H1 (cell line): ENCODE measurements around the gene TRIM47. TPM values are rescaled to one million over a fixed set of nuclear protein-coding genes. Genes with fewer than 3 reads are reported as not detected.

ENCODE experiments used
- CTCF ChIA-PET: fragments of 300-600 bp; sonication (Branson Sonifier 250); formaldehyde crosslinking; loops from one replicate; lab custom pipeline; 2021; ENCODE audit not compliant: partially characterized antibody; lab: Charles Lee
- POLR2A ChIA-PET: fragments of 300-600 bp; sonication (Branson Sonifier 250); formaldehyde crosslinking; loops from one replicate; lab custom pipeline; 2021; ENCODE audit warnings: inconsistent platforms; ENCODE audit not compliant: partially characterized antibody; lab: Charles Lee
- DNase-seq, 2 experiments: peaks; one replicate each; pipeline versions ENCODE4 v3.0.0 to v3.0.0-alpha.2; 2010 to 2022; ENCODE audit warnings: low spot score in 2 of 2, low read depth in 1 of 2, mixed read lengths in 1 of 2
- FAIRE-seq: peaks from 2 replicates; lab custom pipeline; 2011; peaks lifted over from hg19 to GRCh38; lab: Jason Lieb, UNC
- H2AFZ ChIP-seq: 2 replicates; pipeline ENCODE4 v1.8.1; 2012; ENCODE audit warnings: low read length, inconsistent platforms
- H2AK5ac ChIP-seq: 2 replicates; pipeline ENCODE4 v1.6.1; 2013; ENCODE audit warnings: low read depth, low read length
- H2BK120ac ChIP-seq: replicated peaks from 2 replicates; pipeline ENCODE3; 2013; ENCODE audit warnings: low read depth, low read length, inconsistent platforms
- H2BK12ac ChIP-seq: 2 replicates; pipeline ENCODE4 v1.6.1; 2013; ENCODE audit warnings: low read depth, low read length
- H2BK15ac ChIP-seq: 2 replicates; pipeline ENCODE4 v1.6.1; 2013; ENCODE audit warnings: low read length
- H2BK20ac ChIP-seq: 2 replicates; pipeline ENCODE4 v1.6.1; 2013; ENCODE audit warnings: low read length
- H2BK5ac ChIP-seq: 2 replicates; pipeline ENCODE4 v1.6.1; 2013; ENCODE audit warnings: low read depth, low read length
- H3K14ac ChIP-seq: 2 replicates; pipeline ENCODE4 v1.6.1; 2013; ENCODE audit warnings: inconsistent platforms; ENCODE audit not compliant: insufficient read length
- H3K18ac ChIP-seq: 2 replicates; pipeline ENCODE4 v1.6.1; 2013; ENCODE audit warnings: low read length; ENCODE audit errors: extremely low read depth
- H3K23ac ChIP-seq: 2 replicates; pipeline ENCODE4 v1.6.1; 2013; ENCODE audit warnings: inconsistent platforms; ENCODE audit not compliant: insufficient read length
- H3K23me2 ChIP-seq: 2 replicates; pipeline ENCODE4 v1.6.1; 2013; ENCODE audit warnings: low read depth, low read length
- H3K27ac ChIP-seq: 2 replicates; pipeline ENCODE4 v1.6.1; 2011; ENCODE audit warnings: low read depth, low read length, inconsistent platforms
- H3K27me3 ChIP-seq, 4 experiments: replicated peaks in 1 of 4; 1 replicate in 1 of 4; 2 replicates in 3 of 4; pipeline versions ENCODE4 v1.6.1 to v1.8.1; 2011 to 2013; ENCODE audit warnings: low read length in 3 of 4, mild to moderate bottlenecking in 3 of 4, inconsistent platforms in 2 of 4, mixed read lengths in 2 of 4, moderate library complexity in 1 of 4; ENCODE audit not compliant: control insufficient read depth in 3 of 4, insufficient read depth in 3 of 4; ENCODE audit errors: extremely low read depth in 1 of 4
- H3K36me3 ChIP-seq, 4 experiments: 2 replicates each; pipeline versions ENCODE4 v1.6.1 to v1.8.1; 2011 to 2013; ENCODE audit warnings: mild to moderate bottlenecking in 4 of 4, low read length in 3 of 4, moderate library complexity in 2 of 4, control low read depth in 1 of 4, inconsistent platforms in 1 of 4; ENCODE audit not compliant: insufficient read depth in 4 of 4, control insufficient read depth in 2 of 4
- H3K4ac ChIP-seq: replicated peaks from 2 replicates; pipeline ENCODE3; 2013; ENCODE audit warnings: low read length, low read depth, mixed read lengths, inconsistent platforms; ENCODE audit not compliant: insufficient read length
- H3K4me1 ChIP-seq, 4 experiments: replicated peaks in 1 of 4; 1 replicate in 1 of 4; 2 replicates in 3 of 4; pipeline versions ENCODE4 v1.6.1 to v1.8.1; 2011 to 2013; ENCODE audit warnings: low read length in 3 of 4, inconsistent platforms in 2 of 4, mixed read lengths in 1 of 4; ENCODE audit not compliant: insufficient read depth in 4 of 4, control insufficient read depth in 3 of 4
- H3K4me2 ChIP-seq, 2 experiments: 2 replicates each; pipeline versions ENCODE4 v1.6.1 to v1.8.1; 2011 to 2013; ENCODE audit warnings: low read depth in 2 of 2, low read length in 2 of 2, control low read depth in 1 of 2, inconsistent platforms in 1 of 2, mild to moderate bottlenecking in 1 of 2; ENCODE audit not compliant: insufficient read depth in 1 of 2
- H3K4me3 ChIP-seq, 4 experiments: fragments of 200-600, 300-600 bp in 1 of 4; sonication (generic), shearing (Covaris generic), sonication (Bioruptor Twin) in 1 of 4; 2 replicates each; pipeline versions ENCODE4 v1.5.1 to v1.8.1; 2011 to 2016; ENCODE audit warnings: low read length in 4 of 4, low read depth in 3 of 4, control low read depth in 2 of 4, inconsistent platforms in 2 of 4, mild to moderate bottlenecking in 2 of 4, mixed read lengths in 1 of 4, moderate library complexity in 1 of 4; ENCODE audit not compliant: insufficient read depth in 2 of 4; ENCODE audit errors: extremely low read depth in 1 of 4
- H3K56ac ChIP-seq: replicated peaks from 2 replicates; pipeline ENCODE3; 2013; ENCODE audit warnings: low read depth, mild to moderate bottlenecking, mixed read lengths, low read length, inconsistent platforms; ENCODE audit not compliant: insufficient read length
- H3K79me1 ChIP-seq: 2 replicates; pipeline ENCODE4 v1.6.1; 2013; ENCODE audit warnings: low read depth, low read length, control low read depth
- H3K79me2 ChIP-seq, 2 experiments: 2 replicates each; pipeline versions ENCODE4 v1.6.1 to v1.8.1; 2012 to 2013; ENCODE audit warnings: low read length in 2 of 2, mild to moderate bottlenecking in 2 of 2, inconsistent platforms in 1 of 2; ENCODE audit not compliant: insufficient read depth in 2 of 2, control insufficient read depth in 1 of 2
- H3K9ac ChIP-seq, 4 experiments: replicated peaks in 1 of 4; 1 replicate in 1 of 4; 2 replicates in 3 of 4; pipeline versions ENCODE4 v1.6.1 to v1.8.1; 2011 to 2013; ENCODE audit warnings: low read depth in 3 of 4, low read length in 3 of 4, control low read depth in 2 of 4, mild to moderate bottlenecking in 2 of 4, moderate library complexity in 2 of 4, inconsistent platforms in 1 of 4; ENCODE audit errors: extremely low read depth in 1 of 4
- H3K9me3 ChIP-seq, 2 experiments: 2 replicates each; pipeline versions ENCODE4 v1.6.1 to v1.8.1; 2012 to 2013; ENCODE audit warnings: mild to moderate bottlenecking in 2 of 2, moderate library complexity in 2 of 2, control low read depth in 1 of 2, inconsistent platforms in 1 of 2, low read depth in 1 of 2, low read length in 1 of 2, mixed read lengths in 1 of 2; ENCODE audit not compliant: insufficient read depth in 2 of 2
- H4K20me1 ChIP-seq, 2 experiments: replicated peaks in 1 of 2; 2 replicates each; pipeline versions ENCODE3 to v1.8.1; 2011 to 2013; ENCODE audit warnings: inconsistent platforms in 2 of 2, low read length in 2 of 2, mild to moderate bottlenecking in 1 of 2; ENCODE audit not compliant: insufficient read depth in 2 of 2, control insufficient read depth in 1 of 2
- H4K5ac ChIP-seq: 2 replicates; pipeline ENCODE4 v1.6.1; 2013; ENCODE audit warnings: low read length, low read depth, mixed read lengths, inconsistent platforms; ENCODE audit not compliant: insufficient read length
- H4K8ac ChIP-seq: 2 replicates; pipeline ENCODE4 v1.8.0; 2013; ENCODE audit warnings: mild to moderate bottlenecking, moderate library complexity, low read length, inconsistent platforms; ENCODE audit not compliant: insufficient read depth; ENCODE audit errors: extremely low read depth
- H4K91ac ChIP-seq: replicated peaks from 2 replicates; pipeline ENCODE3; 2013; ENCODE audit warnings: low read length, mixed read lengths, inconsistent platforms; ENCODE audit not compliant: insufficient read length
- ATF2 ChIP-seq: IDR thresholded peaks from 2 replicates; pipeline ENCODE4 v1.6.1; 2012; ENCODE audit warnings: low read length, inconsistent platforms
- CTCF ChIP-seq, 3 experiments: IDR thresholded peaks; 1 replicate in 2 of 3; 2 replicates in 1 of 3; pipeline versions ENCODE4 v1.5.1 to v1.6.1; 2011; ENCODE audit warnings: low read length in 3 of 3, mild to moderate bottlenecking in 3 of 3, inconsistent platforms in 2 of 3, low read depth in 1 of 3, moderate library complexity in 1 of 3; ENCODE audit not compliant: insufficient read depth in 1 of 3; ENCODE audit errors: control extremely low read depth in 1 of 3
- EP300 ChIP-seq, 2 experiments: IDR thresholded peaks; 1 replicate in 1 of 2; 2 replicates in 1 of 2; pipeline ENCODE4 v1.6.1; 2011 to 2012; ENCODE audit warnings: low read depth in 2 of 2, low read length in 2 of 2, mild to moderate bottlenecking in 2 of 2, borderline replicate concordance in 1 of 2, inconsistent platforms in 1 of 2, moderate library complexity in 1 of 2
- GABPA ChIP-seq: IDR thresholded peaks from 2 replicates; pipeline ENCODE4 v1.6.1; 2011; ENCODE audit warnings: mild to moderate bottlenecking, low read length, moderate library complexity, borderline replicate concordance; ENCODE audit not compliant: insufficient read depth
- KDM4A ChIP-seq: IDR thresholded peaks from one replicate; pipeline ENCODE4 v1.7.1; 2012; ENCODE audit warnings: low read depth, mild to moderate bottlenecking, moderate library complexity, low read length, inconsistent platforms; ENCODE audit not compliant: severe bottlenecking
- TAF1 ChIP-seq: IDR thresholded peaks from 2 replicates; pipeline ENCODE4 v1.6.1; 2011; ENCODE audit warnings: mild to moderate bottlenecking, low read depth, low read length
- TBP ChIP-seq: IDR thresholded peaks from 2 replicates; pipeline ENCODE4 v1.6.1; 2011; ENCODE audit warnings: low read depth, low read length, improper control_type of control experiment
- TEAD4 ChIP-seq: IDR thresholded peaks from 2 replicates; pipeline ENCODE4 v1.6.1; 2012; ENCODE audit warnings: low read depth, low read length, inconsistent platforms, mixed read lengths
- YY1 ChIP-seq: IDR thresholded peaks from 2 replicates; pipeline ENCODE4 v1.6.1; 2011; ENCODE audit warnings: low read depth, mild to moderate bottlenecking, low read length
- WGBS, 2 experiments: shearing (Covaris generic) in 1 of 2; methylation state at CpG; one replicate each; pipeline versions ENCODE4 v1.1.6 to v1.1.7; 2013 to 2015; ENCODE audit warnings: low lambda C conversion rate in 2 of 2, mixed read lengths in 2 of 2, inconsistent platforms in 1 of 2, low coverage in 1 of 2, missing lambda C conversion rate in 1 of 2; ENCODE audit not compliant: insufficient replicate concordance in 2 of 2, insufficient coverage in 1 of 2, insufficient read length in 1 of 2; ENCODE audit errors: extremely low coverage in 1 of 2, missing lambda C conversion rate in 1 of 2; 5-methylcytosine and 5-hydroxymethylcytosine counted together
- polyA plus RNA-seq, 7 experiments: library from polyadenylated mRNA; depleted of rRNA in 3 of 7; stranded (reverse) in 5 of 7; unstranded in 2 of 7; fragments of >200 nt in 5 of 7; fragments of 200-250 nt in 2 of 7; gene quantifications; 1 replicate in 5 of 7; 2 replicates in 1 of 7; 4 replicates in 1 of 7; pipeline versions ENCODE4 v1.2.1 to v1.2.3, GENCODE V29; 2011 to 2013; ENCODE audit warnings: missing spikeins in 2 of 7, mixed read lengths in 2 of 7
- total RNA-seq: library from RNA; stranded (reverse); fragmentation: NEBNext Ultra II Directional; extraction: Animal tissue kit (Norgen Biotek cat#: 25700); gene quantifications from 2 replicates; pipeline ENCODE4 v1.2.1, GENCODE V29; 2021

Gene TRIM47
- total and polyA plus RNA-seq, 2 of the 8 experiments (the other 6 are each of a cell fraction or from before 2014, with no cell fraction given) = 6.3 to 6.4 TPM

- H4K8ac ChIP-seq = no peak overlapping the region
- no peaks in the 10 kb centered on the region for H3K9me3 ChIP-seq
- no peak overlapping the region for H4K5ac ChIP-seq
- no peak overlapping the region for H2BK12ac ChIP-seq
- DNase-seq = no peak
- POLR2A ChIA-PET = interaction anchor here (0.9 to 3.0 kb wide), 11 partner anchors 10 to 170 kb away, joined by 3 to 16 read pairs (median 4); partner anchors contain the start of genes FBF1 and TRIM65
- H2BK5ac ChIP-seq = no peak overlapping the region
- H3K4me3 ChIP-seq = no peak overlapping the region
- 0 out of 8 replicates have a peak, but pooled peaks cover 0 to 3% (median 0%) of the 10 kb centered on the region in 4 experiments for H3K36me3 ChIP-seq
- H4K20me1 ChIP-seq = no peaks in the 10 kb centered on the region
- H3K23ac ChIP-seq = no peak overlapping the region
- no peak overlapping the region for H3K9ac ChIP-seq
- no peaks in the 10 kb centered on the region for H3K27me3 ChIP-seq
- H3K4me2 ChIP-seq = no peak overlapping the region
- WGBS, 2 experiments = 92% methylated on average over 11 of the region's 11 CpGs; no CpG with 5 or more reads in 1 of the 2 experiments
- no peaks in the 10 kb centered on the region for H3K79me1 ChIP-seq
- H3K23me2 ChIP-seq = no peaks in the 10 kb centered on the region
- H3K18ac ChIP-seq = no peak overlapping the region
- FAIRE-seq = no peak
- no peak overlapping the region for H2BK20ac ChIP-seq
- no peaks in the 10 kb centered on the region; a peak in 2 of 7 replicates for H3K4me1 ChIP-seq
- CTCF ChIA-PET = interaction anchor here (0.5 to 51.3 kb wide), 11 partner anchors 8 to 257 kb away, joined by 3 to 885 read pairs (median 6); partner anchors contain the start of genes CDK3 and TRIM65
- no peak overlapping the region for H3K4ac ChIP-seq
- H4K91ac ChIP-seq = no peak overlapping the region
- no peak overlapping the region for H2BK120ac ChIP-seq
- no peak overlapping the region for H2BK15ac ChIP-seq
- no peak overlapping the region for H3K14ac ChIP-seq
- no peak overlapping the region for H3K27ac ChIP-seq
- no peak overlapping the region for H2AK5ac ChIP-seq
- H3K79me2 ChIP-seq = no peaks in the 10 kb centered on the region
- H2AFZ ChIP-seq = no peak overlapping the region
- H3K56ac ChIP-seq = no peak overlapping the region
- TF ChIP-seq TAF1 = no peak
- TF ChIP-seq KDM4A = no peak
- TF ChIP-seq ATF2 = no peak
- no peak for TF ChIP-seq GABPA
- no peak for TF ChIP-seq TBP
- TF ChIP-seq CTCF (IDR thresholded peaks at IDR 0.05; ENCODE audit: control extremely low read depth in 1 of 3, insufficient read depth in 1 of 3, low read depth in 1 of 3, low read length in 3 of 3) = no peak
- TF ChIP-seq YY1 = no peak
- no peak for TF ChIP-seq EP300 (IDR thresholded peaks at IDR 0.05; ENCODE audit: borderline replicate concordance in 1 of 2, low read depth in 2 of 2, low read length in 2 of 2)
- no peak for TF ChIP-seq TEAD4
These were observed 31.5 kb upstream of the TRIM47 start for GRCh38 chr17:75909812-75910274.
